ENCODE measurements around the gene PGP.

PGP gene

DNA sequence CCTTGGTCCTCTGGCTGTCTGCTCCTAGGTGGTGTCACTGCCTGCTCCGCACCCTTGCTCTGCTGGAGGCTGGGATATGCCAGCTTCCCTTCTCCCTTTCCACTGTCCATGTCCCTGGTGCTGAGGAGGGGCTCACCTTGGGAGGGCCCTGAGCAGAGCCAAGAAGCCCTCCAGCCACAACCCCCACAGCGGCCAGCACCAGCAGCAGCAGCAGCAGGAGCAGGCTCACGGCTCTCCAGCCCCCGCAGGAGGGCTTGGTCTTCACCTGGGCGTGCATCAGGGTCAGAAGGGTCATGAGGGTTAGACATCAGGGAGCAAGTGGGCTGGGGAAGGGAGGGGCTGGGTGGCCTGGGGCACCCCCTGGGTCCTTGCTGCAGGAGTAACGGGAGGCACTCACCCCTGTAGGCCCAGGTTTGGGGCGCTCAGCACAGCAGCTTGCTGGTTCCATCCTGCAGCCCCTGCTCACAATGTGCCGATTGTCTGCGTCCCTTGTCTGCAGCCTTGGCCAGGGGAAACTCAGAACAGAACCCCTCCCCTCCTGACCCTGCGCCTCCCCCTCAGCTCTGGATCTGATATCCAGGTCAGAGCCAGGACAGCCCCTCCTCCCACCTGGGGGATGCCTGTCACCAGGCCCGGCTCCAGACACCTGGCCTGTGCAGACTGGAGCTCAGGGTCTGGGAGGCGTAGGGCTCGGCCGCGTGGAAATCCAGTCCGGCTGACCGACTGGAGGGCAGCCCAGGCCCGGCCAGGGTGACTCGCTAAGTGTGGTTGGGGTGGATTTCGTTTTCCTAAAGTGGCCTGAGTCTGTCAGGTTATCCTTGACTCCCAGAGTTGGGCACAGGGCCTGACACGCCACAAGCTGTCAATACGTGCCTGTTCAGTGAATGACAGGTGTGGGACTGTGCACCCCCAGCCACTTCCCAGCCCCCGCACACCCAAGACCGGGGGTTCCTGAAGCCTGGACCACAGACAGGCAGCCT, 4.0 kb downstream of the PGP start, which contains the start of gene BRICD5:
BRICD5 (minus strand) TSS at position 478 of the 980 bp plus-strand sequence; CDS start at position 448, 30 bp downstream.
- Histone ChIP-seq H3K4me2 (ENCODE audit: low read depth, low read length) (no peak within 1 kb of the TSS), H3K4me1 (ENCODE audit: low read length) (peaks cover 10% of the 10 kb centered on the region), H3K27me3 (replicated peaks; ENCODE audit: insufficient read depth, low read length) (no peaks in the 10 kb centered on the region), H3K27ac (ENCODE audit: low read length) (no peak within 1 kb of the TSS), H3K36me3 (replicated peaks; ENCODE audit: insufficient read depth, low read length) (no peaks in the 10 kb centered on the region; the same call in 1 of the 2 replicates), H4K20me1 (ENCODE audit: insufficient read depth, low read length) (no peaks in the 10 kb centered on the region), H3F3A (ENCODE audit: insufficient read depth, low read length) (no peaks in the 10 kb centered on the region; the same call in 1 of the 2 replicates), H3K9me2 (replicated peaks; ENCODE audit: insufficient read depth, low read length) (no peaks in the 10 kb centered on the region), H3K9ac (ENCODE audit: low read length) (no peak within 1 kb of the TSS), H2AFZ (ENCODE audit: low read length) (no peak within 1 kb of the TSS), H3K4me3 (ENCODE audit: low read length) (no peak within 1 kb of the TSS), H3K9me3 (replicated peaks; ENCODE audit: insufficient read depth, low read length) (no peaks in the 10 kb centered on the region), H3K79me2 (ENCODE audit: low read length) (peaks cover 42% of the 10 kb centered on the region)
- no peak for DNase-seq
- TF ChIP-seq EZH2phosphoT487 (IDR thresholded peaks at IDR 0.05; ENCODE audit: low read length) (no peak), EZH2 (optimal IDR thresholded peaks at IDR 0.05; ENCODE audit: low read depth, low read length) (no peak)
- TF ChIP-seq, protein P1, sequence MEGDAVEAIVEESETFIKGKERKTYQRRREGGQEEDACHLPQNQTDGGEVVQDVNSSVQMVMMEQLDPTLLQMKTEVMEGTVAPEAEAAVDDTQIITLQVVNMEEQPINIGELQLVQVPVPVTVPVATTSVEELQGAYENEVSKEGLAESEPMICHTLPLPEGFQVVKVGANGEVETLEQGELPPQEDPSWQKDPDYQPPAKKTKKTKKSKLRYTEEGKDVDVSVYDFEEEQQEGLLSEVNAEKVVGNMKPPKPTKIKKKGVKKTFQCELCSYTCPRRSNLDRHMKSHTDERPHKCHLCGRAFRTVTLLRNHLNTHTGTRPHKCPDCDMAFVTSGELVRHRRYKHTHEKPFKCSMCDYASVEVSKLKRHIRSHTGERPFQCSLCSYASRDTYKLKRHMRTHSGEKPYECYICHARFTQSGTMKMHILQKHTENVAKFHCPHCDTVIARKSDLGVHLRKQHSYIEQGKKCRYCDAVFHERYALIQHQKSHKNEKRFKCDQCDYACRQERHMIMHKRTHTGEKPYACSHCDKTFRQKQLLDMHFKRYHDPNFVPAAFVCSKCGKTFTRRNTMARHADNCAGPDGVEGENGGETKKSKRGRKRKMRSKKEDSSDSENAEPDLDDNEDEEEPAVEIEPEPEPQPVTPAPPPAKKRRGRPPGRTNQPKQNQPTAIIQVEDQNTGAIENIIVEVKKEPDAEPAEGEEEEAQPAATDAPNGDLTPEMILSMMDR (IDR thresholded peaks at IDR 0.05; ENCODE audit: low read length) = no peak

DNA sequence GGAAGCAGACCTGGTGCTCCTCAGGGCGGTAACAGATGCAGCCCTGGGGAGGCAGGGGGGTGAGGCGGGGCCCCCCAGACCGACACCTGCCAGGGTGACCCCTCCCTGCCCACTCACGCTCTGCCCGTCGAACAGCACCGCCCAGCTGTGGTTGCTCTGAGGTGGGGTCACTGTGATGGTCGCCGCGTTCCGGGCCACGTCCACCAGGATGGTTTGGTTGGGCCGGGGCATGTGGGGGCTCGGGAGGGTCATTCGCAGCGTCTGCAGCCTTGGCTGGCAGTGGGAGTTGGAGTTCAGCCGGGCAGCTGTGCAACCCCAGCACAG, 4.7 kb downstream of the PGP start:
- Histone ChIP-seq H3K36me3 (replicated peaks; ENCODE audit: insufficient read depth, low read length) (no peaks in the 10 kb centered on the region; the same call in 1 of the 2 replicates), H3K9ac (ENCODE audit: low read length) (no peak overlapping the region)

DNA sequence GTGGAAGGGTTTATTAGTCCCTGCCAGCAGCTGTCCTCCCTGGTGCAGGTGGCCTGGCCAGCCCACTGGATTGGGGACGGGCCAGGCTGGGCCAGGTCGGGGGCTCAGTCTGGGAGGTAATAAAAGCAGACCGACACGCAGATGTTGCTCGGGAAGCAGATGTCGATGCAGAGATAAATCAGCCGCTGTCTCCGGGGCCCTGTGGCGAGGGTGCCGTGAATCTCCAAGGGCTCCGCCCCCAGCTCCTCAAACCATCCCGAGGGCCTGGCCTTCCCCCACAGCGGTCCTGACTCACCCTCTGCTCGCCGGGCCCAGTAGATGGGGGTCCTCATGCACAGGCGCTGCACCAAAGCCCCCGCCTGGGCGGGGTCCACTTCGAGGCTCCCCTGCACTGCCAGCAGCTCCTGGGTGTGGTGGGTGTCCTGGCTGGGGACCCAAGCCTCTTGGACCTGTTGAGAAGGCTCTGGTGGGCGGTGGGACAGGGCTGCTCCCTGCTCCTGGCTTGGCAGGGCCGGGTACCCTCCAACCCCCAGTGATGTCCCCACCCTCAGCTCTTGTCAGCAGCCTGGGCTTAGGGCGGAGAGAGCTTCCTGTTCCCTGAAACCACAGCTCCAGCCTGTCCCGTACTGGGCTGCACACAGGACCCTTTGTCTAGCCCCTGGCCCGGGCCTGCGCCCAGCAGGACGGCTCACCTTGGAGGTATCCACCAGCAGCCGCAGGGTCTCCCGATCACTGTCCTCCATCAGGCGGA, 5.2 kb downstream of the PGP start:
- Histone ChIP-seq H3F3A (ENCODE audit: insufficient read depth, low read length) (peaks cover 3% of the 10 kb centered on the region; the same call in 1 of the 2 replicates), H3K36me3 (replicated peaks; ENCODE audit: insufficient read depth, low read length) (no peaks in the 10 kb centered on the region; the same call in 1 of the 2 replicates), H3K27ac (ENCODE audit: low read length) (no peak overlapping the region), H3K79me2 (ENCODE audit: low read length) (peaks cover 44% of the 10 kb centered on the region), H3K9me2 (replicated peaks; ENCODE audit: insufficient read depth, low read length) (no peaks in the 10 kb centered on the region), H2AFZ (ENCODE audit: low read length) (no peak overlapping the region), H3K27me3 (replicated peaks; ENCODE audit: insufficient read depth, low read length) (no peaks in the 10 kb centered on the region), H4K20me1 (ENCODE audit: insufficient read depth, low read length) (no peaks in the 10 kb centered on the region), H3K4me3 (ENCODE audit: low read length) (no peak overlapping the region), H3K9me3 (replicated peaks; ENCODE audit: insufficient read depth, low read length) (no peaks in the 10 kb centered on the region), H3K4me1 (ENCODE audit: low read length) (peaks cover 13% of the 10 kb centered on the region), H3K9ac (ENCODE audit: low read length) (no peak overlapping the region), H3K4me2 (ENCODE audit: low read depth, low read length) (no peak overlapping the region)
- DNase-seq = no peak
- no peak for TF ChIP-seq EZH2 (optimal IDR thresholded peaks at IDR 0.05; ENCODE audit: low read depth, low read length)

More for the DNA sequence above, 4.7 kb downstream of the PGP start:
- H3K79me2 ChIP-seq (ENCODE audit: low read length) = peaks cover 44% of the 10 kb centered on the region
- no peaks in the 10 kb centered on the region for H3K27me3 ChIP-seq (replicated peaks; ENCODE audit: insufficient read depth, low read length)
- no peaks in the 10 kb centered on the region for H3K9me3 ChIP-seq (replicated peaks; ENCODE audit: insufficient read depth, low read length)
- H3K9me2 ChIP-seq (replicated peaks; ENCODE audit: insufficient read depth, low read length) = no peaks in the 10 kb centered on the region
- no peaks in the 10 kb centered on the region; the same call in 1 of the 2 replicates for H3F3A ChIP-seq (ENCODE audit: insufficient read depth, low read length)
- H3K4me3 ChIP-seq (ENCODE audit: low read length) = no peak overlapping the region
- H3K4me1 ChIP-seq (ENCODE audit: low read length) = peaks cover 10% of the 10 kb centered on the region
- no peak overlapping the region for H2AFZ ChIP-seq (ENCODE audit: low read length)
- no peak for DNase-seq
- H3K4me2 ChIP-seq (ENCODE audit: low read depth, low read length) = no peak overlapping the region
- no peaks in the 10 kb centered on the region for H4K20me1 ChIP-seq (ENCODE audit: insufficient read depth, low read length)
- no peak overlapping the region for H3K27ac ChIP-seq (ENCODE audit: low read length)
- no peak for TF ChIP-seq EZH2phosphoT487 (IDR thresholded peaks at IDR 0.05; ENCODE audit: low read length)
- TF ChIP-seq, protein P1 (IDR thresholded peaks at IDR 0.05; ENCODE audit: low read length) = no peak
- TF ChIP-seq EZH2 (optimal IDR thresholded peaks at IDR 0.05; ENCODE audit: low read depth, low read length) = no peak

Data from MM.1S (cell line).